ENCODE data around the gene ATG3. TPM values are rescaled to one million over a fixed set of nuclear protein-coding genes. Genes with fewer than 3 reads are reported as not detected.

Gene ATG3
- total RNA-seq, 4 donors from 2014 or later, result 41.1 to 61.2 (median 49.4) TPM

- WGBS, 2 donors, result 93 to 96% methylated on average over 1 of the region's 1 CpG
- TF ChIP-seq CTCF (IDR thresholded peaks at IDR 0.05) (no peak), POLR2A (IDR thresholded peaks at IDR 0.05) (no peak)
- intact Hi-C loops (cut with DNase I; ENCODE audit: low total_unique reads), result no loop called here
- DNase-seq (ENCODE audit: low spot score in 2 of 2), result no peak
- no peak overlapping the region for H3K4me3 ChIP-seq (ENCODE audit: low read depth, poor library complexity, severe bottlenecking)
Measured at GRCh38 chr3:112492124-112492523, 69.6 kb downstream of the ATG3 start.

- no peak for TF ChIP-seq CTCF (IDR thresholded peaks at IDR 0.05)
- TF ChIP-seq POLR2A (IDR thresholded peaks at IDR 0.05), result no peak
- no peak overlapping the region for H3K4me3 ChIP-seq (ENCODE audit: low read depth, poor library complexity, severe bottlenecking)
- DNase-seq (ENCODE audit: low spot score in 2 of 2), result no peak
- intact Hi-C loops (cut with DNase I; ENCODE audit: low total_unique reads), result no loop called here
Measured at GRCh38 chr3:112491373-112491772, 70.4 kb downstream of the ATG3 start.

GRCh38 chr3:112489674-112490479 lies 71.9 kb downstream of the ATG3 start:
- no peak for DNase-seq (ENCODE audit: low spot score in 2 of 2)
- TF ChIP-seq POLR2A (IDR thresholded peaks at IDR 0.05) (no peak), CTCF (IDR thresholded peaks at IDR 0.05) (no peak)
- 74 to 83% methylated on average over 4 of the region's 4 CpGs for WGBS, 2 donors
- intact Hi-C loops (cut with DNase I; ENCODE audit: low total_unique reads), result no loop called here
- H3K4me3 ChIP-seq (ENCODE audit: low read depth, poor library complexity, severe bottlenecking), result no peak overlapping the region

- intact Hi-C loops (cut with DNase I; ENCODE audit: low total_unique reads), result no loop called here
- no peak overlapping the region for H3K4me3 ChIP-seq (ENCODE audit: low read depth, poor library complexity, severe bottlenecking)
- 82 to 83% methylated on average over 7 of the region's 7 CpGs for WGBS, 2 donors
- DNase-seq (ENCODE audit: low spot score in 2 of 2), result no peak
- TF ChIP-seq CTCF (IDR thresholded peaks at IDR 0.05) (no peak), POLR2A (IDR thresholded peaks at IDR 0.05) (no peak)
Measured at GRCh38 chr3:112486811-112487505, 74.8 kb downstream of the ATG3 start.

GRCh38 chr3:112484352-112484751 lies 77.4 kb downstream of the ATG3 start:
- DNase-seq (ENCODE audit: low spot score in 2 of 2), result no peak
- no peak for TF ChIP-seq CTCF (IDR thresholded peaks at IDR 0.05)
- TF ChIP-seq POLR2A (IDR thresholded peaks at IDR 0.05), result no peak
- H3K4me3 ChIP-seq (ENCODE audit: low read depth, poor library complexity, severe bottlenecking), result no peak overlapping the region
- intact Hi-C loops (cut with DNase I; ENCODE audit: low total_unique reads), result no loop called here
- 93% methylated on average over 4 of the region's 4 CpGs for WGBS, 2 donors
